PFSK-1 (cell line): ENCODE measurements around the gene TIMM9.

ENCODE experiments used
- POLR2AphosphoS5 ChIP-seq: IDR thresholded peaks from 2 replicates; pipeline ENCODE4 v1.6.1; 2012; ENCODE audit warnings: low read depth, mild to moderate bottlenecking, control low read depth, low read length, moderate library complexity
- TF ChIP-seq, protein P1 (sequence below), 2 experiments: IDR thresholded peaks; 2 replicates each; pipeline versions ENCODE4 v1.6.1 to v1.8.0; 2011 to 2012; ENCODE audit warnings: low read depth in 2 of 2, low read length in 2 of 2, control low read depth in 1 of 2, inconsistent platforms in 1 of 2, mild to moderate bottlenecking in 1 of 2, moderate library complexity in 1 of 2; ENCODE audit not compliant: insufficient read depth in 1 of 2

DNA sequence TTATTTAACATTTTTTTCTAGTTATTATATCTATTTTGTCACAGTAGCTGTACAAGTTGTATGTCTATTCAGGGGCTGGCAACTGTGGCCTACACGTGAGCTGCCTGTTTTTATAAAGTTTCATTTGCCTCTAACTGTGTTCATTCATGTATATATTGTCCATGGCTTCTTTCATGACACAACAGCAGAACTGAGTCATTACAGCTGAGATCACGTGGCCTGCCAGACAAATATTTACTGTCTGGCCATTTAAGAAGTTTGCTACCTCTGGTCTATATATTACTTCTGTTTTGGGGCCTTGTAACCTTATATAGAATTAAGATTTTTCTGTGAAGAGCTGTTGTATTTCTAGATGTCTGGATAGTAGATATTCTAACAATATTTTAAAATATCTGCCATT, 38.1 kb upstream of the TIMM9 start:
- TF ChIP-seq, protein P1, sequence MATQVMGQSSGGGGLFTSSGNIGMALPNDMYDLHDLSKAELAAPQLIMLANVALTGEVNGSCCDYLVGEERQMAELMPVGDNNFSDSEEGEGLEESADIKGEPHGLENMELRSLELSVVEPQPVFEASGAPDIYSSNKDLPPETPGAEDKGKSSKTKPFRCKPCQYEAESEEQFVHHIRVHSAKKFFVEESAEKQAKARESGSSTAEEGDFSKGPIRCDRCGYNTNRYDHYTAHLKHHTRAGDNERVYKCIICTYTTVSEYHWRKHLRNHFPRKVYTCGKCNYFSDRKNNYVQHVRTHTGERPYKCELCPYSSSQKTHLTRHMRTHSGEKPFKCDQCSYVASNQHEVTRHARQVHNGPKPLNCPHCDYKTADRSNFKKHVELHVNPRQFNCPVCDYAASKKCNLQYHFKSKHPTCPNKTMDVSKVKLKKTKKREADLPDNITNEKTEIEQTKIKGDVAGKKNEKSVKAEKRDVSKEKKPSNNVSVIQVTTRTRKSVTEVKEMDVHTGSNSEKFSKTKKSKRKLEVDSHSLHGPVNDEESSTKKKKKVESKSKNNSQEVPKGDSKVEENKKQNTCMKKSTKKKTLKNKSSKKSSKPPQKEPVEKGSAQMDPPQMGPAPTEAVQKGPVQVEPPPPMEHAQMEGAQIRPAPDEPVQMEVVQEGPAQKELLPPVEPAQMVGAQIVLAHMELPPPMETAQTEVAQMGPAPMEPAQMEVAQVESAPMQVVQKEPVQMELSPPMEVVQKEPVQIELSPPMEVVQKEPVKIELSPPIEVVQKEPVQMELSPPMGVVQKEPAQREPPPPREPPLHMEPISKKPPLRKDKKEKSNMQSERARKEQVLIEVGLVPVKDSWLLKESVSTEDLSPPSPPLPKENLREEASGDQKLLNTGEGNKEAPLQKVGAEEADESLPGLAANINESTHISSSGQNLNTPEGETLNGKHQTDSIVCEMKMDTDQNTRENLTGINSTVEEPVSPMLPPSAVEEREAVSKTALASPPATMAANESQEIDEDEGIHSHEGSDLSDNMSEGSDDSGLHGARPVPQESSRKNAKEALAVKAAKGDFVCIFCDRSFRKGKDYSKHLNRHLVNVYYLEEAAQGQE (IDR thresholded peaks at IDR 0.05; ENCODE audit: insufficient read depth in 1 of 2, low read depth in 2 of 2, low read length in 2 of 2), result no peak
- no peak for TF ChIP-seq POLR2AphosphoS5
